HEK293T (cell line): ENCODE data around the gene TMEM184B.

Experiments used
- ELF4 ChIP-seq: fragments of 450-650 bp; IDR thresholded peaks from 2 replicates; pipeline ENCODE4 v1.6.1; 2017; ENCODE audit warnings: antibody characterized with exemption
- SP1 ChIP-seq: fragments of 450-650 bp; IDR thresholded peaks from 2 replicates; pipeline ENCODE4 v1.6.1; 2017
- TARDBP ChIP-seq: fragments of 450-650 bp; IDR thresholded peaks from 2 replicates; pipeline ENCODE4 v1.6.1; 2016

DNA sequence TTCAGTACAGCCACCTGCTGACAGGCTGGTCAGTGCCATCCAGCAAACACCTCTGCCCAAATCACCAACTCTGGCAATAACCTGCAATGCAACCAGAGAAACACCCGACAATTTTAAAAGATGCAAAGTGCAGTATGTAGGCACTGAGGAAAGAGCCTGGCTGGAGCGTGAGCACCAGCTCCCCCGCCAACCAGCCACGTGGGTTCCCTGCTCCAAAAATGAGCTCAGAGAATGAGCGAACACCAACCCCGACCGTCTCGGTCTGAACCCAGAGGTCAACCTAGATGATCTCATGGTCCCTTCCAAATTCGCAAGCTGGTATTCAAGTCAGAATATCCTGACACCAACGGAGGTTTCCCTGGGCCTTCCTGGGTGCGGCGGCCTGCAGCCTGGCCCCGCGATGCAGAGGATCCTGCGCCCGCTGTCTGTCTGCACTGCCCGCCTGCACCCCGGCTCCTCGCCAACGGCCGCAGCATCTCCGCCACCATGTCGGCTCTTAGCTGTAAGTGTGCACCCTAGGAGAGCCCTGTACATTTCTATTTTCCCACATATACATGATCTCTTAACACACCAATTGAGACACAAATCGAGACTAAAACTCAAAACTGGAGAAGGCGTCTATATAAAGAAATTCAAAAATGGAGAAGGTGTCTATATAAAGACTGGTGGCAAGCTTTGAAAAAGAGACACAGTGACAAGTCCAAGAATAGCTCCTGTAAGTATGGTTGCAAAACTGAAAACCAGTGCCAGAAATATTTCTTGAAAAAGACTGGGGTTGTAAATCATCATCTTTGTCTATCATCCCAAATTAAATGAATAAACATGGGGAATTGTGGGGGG lies 22.8 kb downstream of the TMEM184B start:
- TF ChIP-seq ELF4: no peak
- TF ChIP-seq SP1: no peak
- TF ChIP-seq TARDBP: no peak
